ENCODE data around the gene TRIO.

- TF ChIP-seq ZNF776 (tag by site-specific recombination; IDR thresholded peaks at IDR 0.05; ENCODE audit: borderline replicate concordance) = no peak
- TF ChIP-seq ZBTB7A (tag by site-specific recombination; IDR thresholded peaks at IDR 0.05; ENCODE audit: low read depth) = no peak
- no peak for TF ChIP-seq ZNF416 (tag by site-specific recombination; IDR thresholded peaks at IDR 0.05)
- no peak for TF ChIP-seq TCF7L2 (IDR thresholded peaks at IDR 0.05; ENCODE audit: borderline replicate concordance, low read depth, low read length)
- TF ChIP-seq ZNF660 (tag by site-specific recombination; IDR thresholded peaks at IDR 0.05) = no peak
- TF ChIP-seq, protein P1, sequence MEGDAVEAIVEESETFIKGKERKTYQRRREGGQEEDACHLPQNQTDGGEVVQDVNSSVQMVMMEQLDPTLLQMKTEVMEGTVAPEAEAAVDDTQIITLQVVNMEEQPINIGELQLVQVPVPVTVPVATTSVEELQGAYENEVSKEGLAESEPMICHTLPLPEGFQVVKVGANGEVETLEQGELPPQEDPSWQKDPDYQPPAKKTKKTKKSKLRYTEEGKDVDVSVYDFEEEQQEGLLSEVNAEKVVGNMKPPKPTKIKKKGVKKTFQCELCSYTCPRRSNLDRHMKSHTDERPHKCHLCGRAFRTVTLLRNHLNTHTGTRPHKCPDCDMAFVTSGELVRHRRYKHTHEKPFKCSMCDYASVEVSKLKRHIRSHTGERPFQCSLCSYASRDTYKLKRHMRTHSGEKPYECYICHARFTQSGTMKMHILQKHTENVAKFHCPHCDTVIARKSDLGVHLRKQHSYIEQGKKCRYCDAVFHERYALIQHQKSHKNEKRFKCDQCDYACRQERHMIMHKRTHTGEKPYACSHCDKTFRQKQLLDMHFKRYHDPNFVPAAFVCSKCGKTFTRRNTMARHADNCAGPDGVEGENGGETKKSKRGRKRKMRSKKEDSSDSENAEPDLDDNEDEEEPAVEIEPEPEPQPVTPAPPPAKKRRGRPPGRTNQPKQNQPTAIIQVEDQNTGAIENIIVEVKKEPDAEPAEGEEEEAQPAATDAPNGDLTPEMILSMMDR (tag by site-specific recombination; IDR thresholded peaks at IDR 0.05) = no peak
- TF ChIP-seq ZNF501 (tag by site-specific recombination; IDR thresholded peaks at IDR 0.05) = no peak
- no peak for TF ChIP-seq PRDM1 (tag by site-specific recombination; IDR thresholded peaks at IDR 0.05)
- TF ChIP-seq ZNF610 (tag by site-specific recombination; IDR thresholded peaks at IDR 0.05; ENCODE audit: borderline replicate concordance) = no peak
- TF ChIP-seq EGR2 (tag by site-specific recombination; IDR thresholded peaks at IDR 0.05; ENCODE audit: low read depth) = no peak
These were observed 115.7 kb downstream of the TRIO start for GRCh38 chr5:14258840-14259239.
